ENCODE results near the gene EML2. TPM values are rescaled to one million over a fixed set of nuclear protein-coding genes. Genes with fewer than 3 reads are reported as not detected.

The EML2 gene, protein sequence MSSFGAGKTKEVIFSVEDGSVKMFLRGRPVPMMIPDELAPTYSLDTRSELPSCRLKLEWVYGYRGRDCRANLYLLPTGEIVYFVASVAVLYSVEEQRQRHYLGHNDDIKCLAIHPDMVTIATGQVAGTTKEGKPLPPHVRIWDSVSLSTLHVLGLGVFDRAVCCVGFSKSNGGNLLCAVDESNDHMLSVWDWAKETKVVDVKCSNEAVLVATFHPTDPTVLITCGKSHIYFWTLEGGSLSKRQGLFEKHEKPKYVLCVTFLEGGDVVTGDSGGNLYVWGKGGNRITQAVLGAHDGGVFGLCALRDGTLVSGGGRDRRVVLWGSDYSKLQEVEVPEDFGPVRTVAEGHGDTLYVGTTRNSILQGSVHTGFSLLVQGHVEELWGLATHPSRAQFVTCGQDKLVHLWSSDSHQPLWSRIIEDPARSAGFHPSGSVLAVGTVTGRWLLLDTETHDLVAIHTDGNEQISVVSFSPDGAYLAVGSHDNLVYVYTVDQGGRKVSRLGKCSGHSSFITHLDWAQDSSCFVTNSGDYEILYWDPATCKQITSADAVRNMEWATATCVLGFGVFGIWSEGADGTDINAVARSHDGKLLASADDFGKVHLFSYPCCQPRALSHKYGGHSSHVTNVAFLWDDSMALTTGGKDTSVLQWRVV
- 22.4 to 30.1 TPM (median 25.4 TPM) in 5 replicates for total RNA-seq (2022; extraction: Qiagen RNA extraction; ENCODE audit: low read depth)

DNA sequence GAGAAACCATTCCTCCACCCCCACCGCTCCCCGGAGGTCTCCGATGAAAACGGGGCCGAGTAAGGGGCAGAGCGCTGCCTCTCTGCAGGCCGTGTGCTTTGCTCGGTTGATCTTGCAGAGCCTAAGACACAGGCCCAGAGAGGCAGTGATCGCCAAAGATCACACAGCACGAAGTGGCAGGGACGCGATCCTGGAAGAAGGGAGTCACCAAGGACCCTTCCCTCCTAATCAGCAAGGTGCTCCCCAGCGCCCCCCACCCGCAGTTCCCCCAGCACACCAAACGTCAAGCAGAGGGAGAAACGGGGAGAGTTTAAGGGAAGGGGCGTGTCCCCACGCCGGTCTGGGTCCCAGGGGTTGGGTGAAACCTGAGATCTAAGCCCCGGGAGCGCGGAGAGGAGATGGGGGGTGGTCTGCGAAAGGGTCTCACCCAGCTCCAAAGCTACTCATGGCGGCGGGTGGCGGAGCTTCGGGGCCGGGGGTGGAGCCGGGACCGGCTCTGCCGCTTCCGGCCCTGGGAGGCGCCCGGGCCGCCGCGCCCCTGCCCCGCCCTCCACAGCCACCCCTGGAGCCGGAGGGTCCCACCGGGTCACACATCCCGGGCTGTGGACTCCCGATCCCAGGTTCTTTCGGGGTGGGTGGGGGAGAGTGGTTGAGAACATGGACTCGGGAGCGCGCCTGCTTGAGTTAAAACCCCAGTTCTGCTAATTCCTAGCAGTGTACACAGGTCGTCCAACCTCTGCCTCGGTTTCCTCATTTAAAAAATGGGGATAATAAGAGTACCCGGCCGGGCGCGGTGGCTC, at the start of gene EML2:
Gene EML2, minus strand, starts transcription at position 468 of the 800 bp plus-strand sequence. Its CDS starts 21 bp downstream, at position 447.

GRCh38 chr19:45667620-45668341, 28.6 kb upstream of the EML2 start, which contains the start of gene GIPR:
GIPR (plus strand) TSS chr19:45668221; CDS start chr19:45669521, 1,300 bp downstream.

GRCh38 chr19:45601524-45602374, 37.4 kb downstream of the EML2 start, which contains the start of gene GPR4:
GPR4 (minus strand) TSS chr19:45602212; CDS start chr19:45591866, 10,346 bp downstream.

GRCh38 chr19:45584332-45585157, 54.7 kb downstream of the EML2 start, which contains the start of gene OPA3:
OPA3 (minus strand) TSS chr19:45584802; CDS start chr19:45584764, 38 bp downstream.

Other genes with a start within 250 kb of the EML2 start
- gene PPP1R13L, start 234.3 kb downstream of the EML2 start, total RNA-seq (2022; extraction: Qiagen RNA extraction; ENCODE audit: low read depth) = 22.3 to 33.2 TPM (median 26.9 TPM) in 5 replicates
- 43.7 to 53.6 TPM (median 44.4 TPM) in 5 replicates for gene POLR1G, start 232.8 kb downstream of the EML2 start, total RNA-seq (2022; extraction: Qiagen RNA extraction; ENCODE audit: low read depth)
- gene ERCC1, start 215.5 kb downstream of the EML2 start, total RNA-seq (2022; extraction: Qiagen RNA extraction; ENCODE audit: low read depth) = 126 to 160 TPM (median 149 TPM) in 5 replicates
- 13.4 to 19.5 TPM (median 15.8 TPM) in 5 replicates for gene FOSB, start 171.4 kb downstream of the EML2 start, total RNA-seq (2022; extraction: Qiagen RNA extraction; ENCODE audit: low read depth)
- 8.0 to 12.5 TPM (median 9.8 TPM) in 5 replicates for gene RTN2, start 142.3 kb downstream of the EML2 start, total RNA-seq (2022; extraction: Qiagen RNA extraction; ENCODE audit: low read depth)
- gene PPM1N, start 141.0 kb downstream of the EML2 start, total RNA-seq (2022; extraction: Qiagen RNA extraction; ENCODE audit: low read depth) = 6.5 to 8.5 TPM (median 7.4 TPM) in 5 replicates
- gene VASP, start 131.9 kb downstream of the EML2 start, total RNA-seq (2022; extraction: Qiagen RNA extraction; ENCODE audit: low read depth) = 109 to 126 TPM (median 118 TPM) in 5 replicates
- 11.5 to 17.3 TPM (median 17.0 TPM) in 5 replicates for gene OPA3, start 54.6 kb downstream of the EML2 start, total RNA-seq (2022; extraction: Qiagen RNA extraction; ENCODE audit: low read depth)
- 0.13 to 0.38 TPM (median 0.22 TPM) in 5 replicates for gene GPR4, start 37.2 kb downstream of the EML2 start, total RNA-seq (2022; extraction: Qiagen RNA extraction; ENCODE audit: low read depth)
- 2.1 to 4.7 TPM (median 2.5 TPM) in 5 replicates for gene GIPR, start 28.8 kb upstream of the EML2 start, total RNA-seq (2022; extraction: Qiagen RNA extraction; ENCODE audit: low read depth)
- 757 to 952 TPM (median 803 TPM) in 5 replicates for gene SNRPD2, start 52.6 kb upstream of the EML2 start, total RNA-seq (2022; extraction: Qiagen RNA extraction; ENCODE audit: low read depth)
- gene QPCTL, start 53.3 kb upstream of the EML2 start, total RNA-seq (2022; extraction: Qiagen RNA extraction; ENCODE audit: low read depth) = 7.9 to 10.8 TPM (median 9.8 TPM) in 5 replicates
- 8.9 to 11.1 TPM (median 10.6 TPM) in 5 replicates for gene FBXO46, start 91.5 kb upstream of the EML2 start, total RNA-seq (2022; extraction: Qiagen RNA extraction; ENCODE audit: low read depth)
- gene MEIOSIN, start 94.0 kb upstream of the EML2 start, total RNA-seq (2022; extraction: Qiagen RNA extraction; ENCODE audit: low read depth) = 0.05 to 0.16 TPM (median 0.06 TPM) in 4 of 5 replicates, not detected in the other
- gene SIX5, start 129.9 kb upstream of the EML2 start, total RNA-seq (2022; extraction: Qiagen RNA extraction; ENCODE audit: low read depth) = 19.5 to 36.8 TPM (median 31.1 TPM) in 5 replicates
- 36.9 to 58.2 TPM (median 54.8 TPM) in 5 replicates for gene DMPK, start 143.1 kb upstream of the EML2 start, total RNA-seq (2022; extraction: Qiagen RNA extraction; ENCODE audit: low read depth)
- 23.6 to 40.1 TPM (median 35.8 TPM) in 5 replicates for gene DMWD, start 153.4 kb upstream of the EML2 start, total RNA-seq (2022; extraction: Qiagen RNA extraction; ENCODE audit: low read depth)
- 0.03 TPM in 1 of 5 replicates, not detected in the others for gene RSPH6A, start 175.9 kb upstream of the EML2 start, total RNA-seq (2022; extraction: Qiagen RNA extraction; ENCODE audit: low read depth)
- 59.7 to 84.4 TPM (median 77.3 TPM) in 5 replicates for gene SYMPK, start 223.8 kb upstream of the EML2 start, total RNA-seq (2022; extraction: Qiagen RNA extraction; ENCODE audit: low read depth)
- gene FOXA3, start 224.9 kb upstream of the EML2 start, total RNA-seq (2022; extraction: Qiagen RNA extraction; ENCODE audit: low read depth) = 0.76 to 1.2 TPM (median 0.94 TPM) in 5 replicates
- 21.0 to 39.5 TPM (median 37.8 TPM) in 5 replicates for gene IRF2BP1, start 246.7 kb upstream of the EML2 start, total RNA-seq (2022; extraction: Qiagen RNA extraction; ENCODE audit: low read depth)